ENCODE results near the gene HOXB4. TPM values are rescaled to one million over a fixed set of nuclear protein-coding genes. Genes with fewer than 3 reads are reported as not detected.

The HOXB4 gene
- total RNA-seq, 1 donor from 2014 or later = 5.8 TPM

- peaks cover 84% of the 10 kb centered on the region for H3K27me3 ChIP-seq (ENCODE audit: low read depth)
- peak overlapping the region; percentile 34 for H3K4me3 ChIP-seq
These were observed 7.7 kb downstream of the HOXB4 start for GRCh38 chr17:48570325-48571023.

GRCh38 chr17:48569674-48570324, 8.4 kb downstream of the HOXB4 start:
- H3K4me1 ChIP-seq = peaks cover 31% of the 10 kb centered on the region
- peak overlapping the region; percentile 34 for H3K4me3 ChIP-seq
- ATAC-seq (no peak), DNase-seq (no peak)
- peak overlapping the region; percentile 92 for H3K27ac ChIP-seq
- no peak for TF ChIP-seq CTCF (IDR thresholded peaks at IDR 0.05)
- H3K9me3 ChIP-seq = no peaks in the 10 kb centered on the region
- H3K27me3 ChIP-seq (ENCODE audit: low read depth) = peaks cover 84% of the 10 kb centered on the region
- intact Hi-C loops (cut with DNase I) = no loop called here
- no peaks in the 10 kb centered on the region for H3K36me3 ChIP-seq

More at GRCh38 chr17:48570325-48571023, 7.7 kb downstream of the HOXB4 start:
- Histone ChIP-seq H3K9me3 (no peaks in the 10 kb centered on the region), H3K4me1 (peaks cover 27% of the 10 kb centered on the region), H3K27ac (peak overlapping the region; percentile 92), H3K36me3 (no peaks in the 10 kb centered on the region)
- no peak for TF ChIP-seq CTCF (IDR thresholded peaks at IDR 0.05)
- ATAC-seq (no peak), DNase-seq (no peak)
- intact Hi-C loops (cut with DNase I) = no loop called here

GRCh38 chr17:48569240-48569582, 8.9 kb downstream of the HOXB4 start:
- H3K4me1 ChIP-seq = peaks cover 31% of the 10 kb centered on the region
- intact Hi-C loops (cut with DNase I) = no loop called here
- TF ChIP-seq CTCF (IDR thresholded peaks at IDR 0.05) = no peak
- no peaks in the 10 kb centered on the region for H3K9me3 ChIP-seq
- peak overlapping the region; percentile 13 for H3K4me3 ChIP-seq
- DNase-seq (no peak), ATAC-seq (no peak)
- H3K36me3 ChIP-seq = no peaks in the 10 kb centered on the region
- H3K27ac ChIP-seq = peak overlapping the region; percentile 92
- H3K27me3 ChIP-seq (ENCODE audit: low read depth) = peaks cover 83% of the 10 kb centered on the region

GRCh38 chr17:48568499-48569239, 9.5 kb downstream of the HOXB4 start:
- Histone ChIP-seq H3K4me1 (peaks cover 31% of the 10 kb centered on the region), H3K9me3 (no peaks in the 10 kb centered on the region), H3K4me3 (peak overlapping the region; percentile 13), H3K27ac (peak overlapping the region; percentile 49), H3K36me3 (no peaks in the 10 kb centered on the region), H3K27me3 (ENCODE audit: low read depth) (peaks cover 83% of the 10 kb centered on the region)
- TF ChIP-seq CTCF (IDR thresholded peaks at IDR 0.05) = no peak
- intact Hi-C loops (cut with DNase I) = no loop called here
- ATAC-seq (no peak), DNase-seq (no peak)

GRCh38 chr17:48567646-48568354, 10.3 kb downstream of the HOXB4 start:
- DNase-seq = no peak
- Histone ChIP-seq H3K9me3 (no peaks in the 10 kb centered on the region), H3K36me3 (no peaks in the 10 kb centered on the region), H3K27ac (peak overlapping the region; percentile 49), H3K27me3 (ENCODE audit: low read depth) (peaks cover 82% of the 10 kb centered on the region), H3K4me1 (peaks cover 31% of the 10 kb centered on the region), H3K4me3 (peak overlapping the region; percentile 13)
- no peak for ATAC-seq
- intact Hi-C loops (cut with DNase I) = no loop called here
- TF ChIP-seq CTCF (IDR thresholded peaks at IDR 0.05) = no peak
